Measurements from ENCODE around the gene EXTL2.

EXTL2 gene

GRCh38 chr1:100921110-100921706 is 26.6 kb upstream of the EXTL2 start:
- H3K4me3 ChIP-seq (ENCODE audit: low read depth, low read length) = no peak overlapping the region
- peak; percentile 5; the same call in 1 of the 2 replicates for TF ChIP-seq CTCF (IDR thresholded peaks at IDR 0.05; ENCODE audit: low read depth, low read length)

- TF ChIP-seq CTCF (IDR thresholded peaks at IDR 0.05; ENCODE audit: low read depth, low read length) = no peak
- no peak overlapping the region for H3K4me3 ChIP-seq (ENCODE audit: low read depth, low read length)
Measured at GRCh38 chr1:100912019-100912418, 17.4 kb upstream of the EXTL2 start.

GRCh38 chr1:100909018-100909417 is 14.4 kb upstream of the EXTL2 start:
- no peak for TF ChIP-seq CTCF (IDR thresholded peaks at IDR 0.05; ENCODE audit: low read depth, low read length)
- no peak overlapping the region for H3K4me3 ChIP-seq (ENCODE audit: low read depth, low read length)

- no peak overlapping the region for H3K4me3 ChIP-seq (ENCODE audit: low read depth, low read length)
- TF ChIP-seq CTCF (IDR thresholded peaks at IDR 0.05; ENCODE audit: low read depth, low read length) = no peak
Measured at GRCh38 chr1:100907887-100908286, 13.2 kb upstream of the EXTL2 start.

GRCh38 chr1:100905181-100905580 is 10.5 kb upstream of the EXTL2 start:
- TF ChIP-seq CTCF (IDR thresholded peaks at IDR 0.05; ENCODE audit: low read depth, low read length) = no peak
- H3K4me3 ChIP-seq (ENCODE audit: low read depth, low read length) = no peak overlapping the region

- TF ChIP-seq CTCF (IDR thresholded peaks at IDR 0.05; ENCODE audit: low read depth, low read length) = no peak
- no peak overlapping the region for H3K4me3 ChIP-seq (ENCODE audit: low read depth, low read length)
Measured at GRCh38 chr1:100904528-100904927, 9.9 kb upstream of the EXTL2 start.

- no peak overlapping the region for H3K4me3 ChIP-seq (ENCODE audit: low read depth, low read length)
- no peak for TF ChIP-seq CTCF (IDR thresholded peaks at IDR 0.05; ENCODE audit: low read depth, low read length)
Measured at GRCh38 chr1:100903777-100904176, 9.1 kb upstream of the EXTL2 start.

Measured in WI38 (cell line).